Esophagus (tissue), 2 donors: Measurements from ENCODE around the gene NOS2. TPM values are rescaled to one million over a fixed set of nuclear protein-coding genes. Genes with fewer than 3 reads are reported as not detected.
"Not testable (repeated sequence)": the region's sequence is repeated elsewhere in the genome, so short reads cannot be mapped to it uniquely, and the experiment has no call there.

Experiments
- H3K27ac ChIP-seq, 2 donors: one replicate each; pipeline ENCODE4 v1.5.1; 2013; ENCODE audit warnings: low read depth in 2 of 2, mild to moderate bottlenecking in 2 of 2, inconsistent platforms in 1 of 2, low read length in 1 of 2, moderate library complexity in 1 of 2
- H3K27me3 ChIP-seq, 2 donors: one replicate each; pipeline ENCODE4 v1.6.1; 2013; ENCODE audit warnings: low read length in 2 of 2, control low read depth in 1 of 2, mild to moderate bottlenecking in 1 of 2; ENCODE audit not compliant: insufficient read depth in 2 of 2, control insufficient read depth in 1 of 2
- H3K36me3 ChIP-seq, 2 donors: one replicate each; pipeline ENCODE4 v1.6.1; 2013; ENCODE audit warnings: low read length in 1 of 2; ENCODE audit not compliant: control insufficient read depth in 2 of 2, insufficient read depth in 2 of 2
- H3K4me1 ChIP-seq, 2 donors: one replicate each; pipeline ENCODE4 v1.6.1; 2013; ENCODE audit warnings: low read length in 1 of 2; ENCODE audit not compliant: control insufficient read depth in 2 of 2, insufficient read depth in 2 of 2
- H3K4me3 ChIP-seq, 2 donors: one replicate each; pipeline ENCODE4 v1.5.1; 2013; ENCODE audit warnings: low read length in 2 of 2, mild to moderate bottlenecking in 2 of 2, low read depth in 1 of 2, moderate library complexity in 1 of 2
- H3K9me3 ChIP-seq, 2 donors: one replicate each; pipeline ENCODE4 v1.6.1; 2013; ENCODE audit warnings: mild to moderate bottlenecking in 2 of 2, low read depth in 1 of 2, low read length in 1 of 2, moderate library complexity in 1 of 2; ENCODE audit not compliant: control insufficient read depth in 2 of 2, insufficient read depth in 1 of 2
- WGBS, 2 donors: extraction: QIAGEN DNeasy Blood & Tissue Kit; methylation state at CpG; one replicate each; pipeline ENCODE4 v1.1.7; 2013; 5-methylcytosine and 5-hydroxymethylcytosine counted together
- polyA plus RNA-seq, 2 donors: library from polyadenylated mRNA; stranded (reverse); fragments of 200-250 nt; gene quantifications; one replicate each; pipeline ENCODE4 v1.2.3, GENCODE V29; 2013
- donor health status: healthy with polysubstance abuse.
- donor health status: Bipolar disorder and iron deficiency.

The NOS2 gene
- polyA plus RNA-seq, 2 donors = 0.04 to 0.26 TPM

GRCh38 chr17:27822108-27822507 lies 21.8 kb upstream of the NOS2 start:
- not testable (repeated sequence) for H3K9me3 ChIP-seq, H3K27ac ChIP-seq, H3K4me1 ChIP-seq, H3K27me3 ChIP-seq, H3K36me3 ChIP-seq, H3K4me3 ChIP-seq
- 85 to 93% methylated on average over 10 of the region's 10 CpGs for WGBS, 2 donors

DNA sequence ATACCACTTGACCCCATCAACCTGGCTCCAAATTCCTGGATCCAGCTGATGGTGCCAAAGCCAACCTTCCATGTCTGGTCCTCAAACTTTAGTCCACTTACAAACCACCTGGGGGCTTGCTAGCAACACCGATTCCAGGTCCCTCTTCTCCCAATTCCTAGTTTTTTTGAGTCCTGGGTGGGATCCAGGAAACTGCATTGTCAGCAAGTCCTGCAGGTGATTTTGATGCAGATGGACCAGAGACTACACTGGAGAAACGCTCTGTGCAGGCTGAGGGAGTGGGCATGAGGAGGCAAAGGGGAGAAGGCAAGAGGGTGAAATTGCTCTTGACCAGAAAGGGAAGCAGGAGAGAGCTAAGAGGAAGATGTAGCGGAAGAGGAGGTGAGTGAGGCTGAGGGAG lies 21.0 kb upstream of the NOS2 start:
- WGBS, 2 donors = 94 to 96% methylated on average over 3 of the region's 3 CpGs
- Histone ChIP-seq H3K36me3 (no peaks in the 10 kb centered on the region), H3K4me3 (no peak overlapping the region), H3K9me3 (peaks cover 0 to 5% of the 10 kb centered on the region in 2 donors), H3K4me1 (no peaks in the 10 kb centered on the region), H3K27ac (no peak overlapping the region), H3K27me3 (peaks cover 0 to 2% of the 10 kb centered on the region in 2 donors)

GRCh38 chr17:27819145-27819544 lies 18.8 kb upstream of the NOS2 start:
- Histone ChIP-seq H3K4me1 (no peaks in the 10 kb centered on the region), H3K27me3 (no peaks in the 10 kb centered on the region), H3K9me3 (peaks cover 0 to 5% of the 10 kb centered on the region in 2 donors), H3K36me3 (no peaks in the 10 kb centered on the region), H3K4me3 (no peak overlapping the region), H3K27ac (no peak overlapping the region)
- WGBS, 2 donors = 77 to 78% methylated on average over 1 of the region's 1 CpG

- Histone ChIP-seq H3K36me3 (no peaks in the 10 kb centered on the region), H3K4me1 (no peaks in the 10 kb centered on the region), H3K27ac (no peak overlapping the region), H3K4me3 (no peak overlapping the region), H3K9me3 (peaks cover 0 to 5% of the 10 kb centered on the region in 2 donors), H3K27me3 (no peaks in the 10 kb centered on the region)
- WGBS, 2 donors = 46 to 49% methylated on average over 7 of the region's 7 CpGs
These were observed 18.2 kb upstream of the NOS2 start for GRCh38 chr17:27818401-27819105.

DNA sequence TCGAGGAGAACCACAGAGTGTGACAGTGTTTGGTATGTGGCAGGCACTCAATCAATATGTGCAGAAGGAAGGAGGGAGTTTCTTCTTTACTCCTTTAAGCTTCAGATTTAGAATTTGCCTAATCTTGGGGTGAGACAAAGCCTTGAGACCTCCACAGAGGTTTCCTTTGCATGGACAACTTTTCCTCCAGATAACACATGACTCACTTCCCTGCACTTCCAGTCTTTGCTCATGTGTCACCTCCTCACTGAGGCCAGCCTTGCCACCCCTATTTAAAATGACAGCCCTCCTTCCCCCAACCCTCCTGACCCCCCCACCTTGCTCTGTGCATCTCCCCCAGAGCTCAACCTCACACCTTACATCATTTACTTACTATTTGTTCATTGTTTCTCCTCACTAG lies 17.4 kb upstream of the NOS2 start:
- H3K4me3 ChIP-seq = no peak overlapping the region
- no peaks in the 10 kb centered on the region for H3K4me1 ChIP-seq
- WGBS, 2 donors = 75 to 78% methylated on average over 1 of the region's 1 CpG

GRCh38 chr17:27816946-27817345 lies 16.6 kb upstream of the NOS2 start:
- Histone ChIP-seq H3K4me1 (peaks cover 0 to under 1% of the 10 kb centered on the region in 2 donors), H3K27ac (no peak overlapping the region), H3K9me3 (peaks cover 0 to 5% of the 10 kb centered on the region in 2 donors), H3K27me3 (no peaks in the 10 kb centered on the region), H3K4me3 (no peak overlapping the region), H3K36me3 (no peaks in the 10 kb centered on the region)
- 81 to 83% methylated on average over 3 of the region's 3 CpGs for WGBS, 2 donors

More for the DNA sequence above, 17.4 kb upstream of the NOS2 start:
- no peaks in the 10 kb centered on the region for H3K27me3 ChIP-seq
- no peaks in the 10 kb centered on the region for H3K36me3 ChIP-seq
- peaks cover 0 to 5% of the 10 kb centered on the region in 2 donors for H3K9me3 ChIP-seq
- H3K27ac ChIP-seq = no peak overlapping the region

DNA sequence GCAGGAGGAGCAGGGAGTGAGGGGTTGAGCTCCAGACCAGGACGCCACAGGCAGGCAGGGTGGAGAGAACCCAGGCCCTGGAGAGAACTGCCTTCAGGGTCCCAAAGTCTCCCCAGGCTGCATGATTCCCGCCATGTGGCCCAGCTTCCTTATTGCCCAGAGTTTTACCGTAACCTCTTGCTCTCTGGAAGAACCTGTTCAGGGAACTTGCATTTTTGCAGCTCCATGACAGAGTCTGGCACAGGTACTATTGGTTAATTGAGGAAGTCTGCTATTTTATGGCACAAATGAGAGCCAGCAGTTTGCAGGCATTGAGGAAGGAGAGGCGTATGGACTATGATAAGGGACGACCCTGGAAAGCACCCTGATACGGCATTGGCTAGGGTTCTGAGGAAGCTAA lies 11.6 kb upstream of the NOS2 start:
- Histone ChIP-seq H3K4me1 (peaks cover 5 to 12% of the 10 kb centered on the region in 2 donors), H3K36me3 (no peaks in the 10 kb centered on the region), H3K27me3 (no peaks in the 10 kb centered on the region), H3K27ac (no peak overlapping the region), H3K4me3 (no peak overlapping the region), H3K9me3 (no peaks in the 10 kb centered on the region)
- 52 to 62% methylated on average over 6 of the region's 6 CpGs for WGBS, 2 donors

- Histone ChIP-seq H3K36me3 (no peaks in the 10 kb centered on the region), H3K9me3 (no peaks in the 10 kb centered on the region), H3K4me1 (peaks cover 5 to 12% of the 10 kb centered on the region in 2 donors), H3K27ac (no peak overlapping the region), H3K27me3 (no peaks in the 10 kb centered on the region), H3K4me3 (no peak overlapping the region)
- WGBS, 2 donors = 78 to 80% methylated on average over 10 of the region's 10 CpGs
These were observed 10.7 kb upstream of the NOS2 start for GRCh38 chr17:27810902-27811557.

GRCh38 chr17:27810211-27810901 lies 10.0 kb upstream of the NOS2 start:
- Histone ChIP-seq H3K27ac (no peak overlapping the region), H3K4me1 (peaks cover 5 to 15% of the 10 kb centered on the region in 2 donors), H3K27me3 (no peaks in the 10 kb centered on the region), H3K9me3 (no peaks in the 10 kb centered on the region), H3K4me3 (no peak overlapping the region), H3K36me3 (no peaks in the 10 kb centered on the region)
- 51 to 54% methylated on average over 7 of the region's 7 CpGs for WGBS, 2 donors
